DND-41 (cell line): Measurements from ENCODE around the gene NIM1K.

Source experiments
- ATAC-seq: fragments of 200-7000 bp; cut with Tn5 transposase; 3 replicates; pipeline ENCODE4 v1.9.1; 2021; ENCODE audit warnings: low read depth; ENCODE audit not compliant: insufficient read depth
- DNase-seq: peaks from one replicate; pipeline ENCODE4 v3.0.0-alpha.2; 2020
- H2AFZ ChIP-seq: 2 replicates; pipeline ENCODE4 v1.6.0; 2012; ENCODE audit warnings: low read depth, low read length
- H3K27ac ChIP-seq: 2 replicates; pipeline ENCODE4 v1.5.1; 2012; ENCODE audit warnings: low read length, inconsistent platforms
- H3K27me3 ChIP-seq: fragments of 200-600 bp; sonication (generic); 2 replicates; pipeline ENCODE4 v1.6.0; 2012; ENCODE audit warnings: low read length, mild to moderate bottlenecking, inconsistent platforms; ENCODE audit not compliant: insufficient read depth, poor library complexity
- H3K36me3 ChIP-seq: 2 replicates; pipeline ENCODE4 v1.5.1; 2012; ENCODE audit warnings: low read length, inconsistent platforms; ENCODE audit not compliant: insufficient read depth
- H3K4me1 ChIP-seq: 2 replicates; pipeline ENCODE4 v1.5.1; 2012; ENCODE audit warnings: mild to moderate bottlenecking, low read length; ENCODE audit not compliant: insufficient read depth
- H3K4me2 ChIP-seq: 2 replicates; pipeline ENCODE4 v1.6.0; 2012; ENCODE audit warnings: mild to moderate bottlenecking, moderate library complexity, low read length, inconsistent platforms; ENCODE audit not compliant: insufficient read depth
- H3K4me3 ChIP-seq, 2 experiments: fragments of 200-600 bp in 1 of 2; shearing (Covaris generic) in 1 of 2; 2 replicates each; pipeline ENCODE4 v1.5.1; 2012 to 2016; ENCODE audit warnings: inconsistent platforms in 2 of 2, low read length in 2 of 2, mild to moderate bottlenecking in 2 of 2, low read depth in 1 of 2, moderate library complexity in 1 of 2
- H3K79me2 ChIP-seq: 2 replicates; pipeline ENCODE4 v1.6.0; 2012; ENCODE audit warnings: low read length, inconsistent platforms; ENCODE audit not compliant: insufficient read depth
- H3K9ac ChIP-seq: 2 replicates; pipeline ENCODE4 v1.6.0; 2012; ENCODE audit warnings: low read depth, mild to moderate bottlenecking, inconsistent platforms, low read length, moderate library complexity
- H3K9me3 ChIP-seq: 2 replicates; pipeline ENCODE4 v1.5.1; 2012; ENCODE audit warnings: low read length, moderate library complexity, mild to moderate bottlenecking, inconsistent platforms; ENCODE audit not compliant: insufficient read depth, severe bottlenecking
- H4K20me1 ChIP-seq: 2 replicates; pipeline ENCODE4 v1.6.0; 2012; ENCODE audit warnings: low read length; ENCODE audit not compliant: insufficient read depth
- CTCF ChIP-seq: IDR thresholded peaks from 2 replicates; pipeline ENCODE4 v1.5.1; 2012; ENCODE audit warnings: borderline replicate concordance, low read length, moderate library complexity, mild to moderate bottlenecking; ENCODE audit not compliant: poor library complexity, severe bottlenecking; ENCODE audit errors: extremely low read depth
- EZH2 ChIP-seq: IDR thresholded peaks from 3 replicates; pipeline ENCODE4 v1.6.1; 2012; ENCODE audit warnings: borderline replicate concordance, low read depth, mild to moderate bottlenecking, moderate library complexity, low read length, inconsistent platforms; ENCODE audit not compliant: severe bottlenecking

Gene NIM1K

GRCh38 chr5:43244823-43245565, 53.0 kb downstream of the NIM1K start:
- no peaks in the 10 kb centered on the region for H4K20me1 ChIP-seq
- no peak for ATAC-seq
- no peak overlapping the region for H3K4me2 ChIP-seq
- no peak overlapping the region for H2AFZ ChIP-seq
- H3K27me3 ChIP-seq, result peaks cover 10% of the 10 kb centered on the region
- H3K36me3 ChIP-seq, result no peaks in the 10 kb centered on the region
- DNase-seq, result no peak
- H3K4me3 ChIP-seq, result no peak overlapping the region
- H3K79me2 ChIP-seq, result no peaks in the 10 kb centered on the region
- H3K27ac ChIP-seq, result no peak overlapping the region
- no peaks in the 10 kb centered on the region for H3K4me1 ChIP-seq
- TF ChIP-seq EZH2 (no peak), CTCF (no peak)
- H3K9me3 ChIP-seq, result no peaks in the 10 kb centered on the region
- H3K9ac ChIP-seq, result no peak overlapping the region

- Histone ChIP-seq H4K20me1 (no peaks in the 10 kb centered on the region), H3K4me2 (no peak overlapping the region), H3K79me2 (no peaks in the 10 kb centered on the region), H3K9me3 (no peaks in the 10 kb centered on the region), H3K27ac (no peak overlapping the region), H3K27me3 (peaks cover 10% of the 10 kb centered on the region), H3K9ac (no peak overlapping the region), H3K4me1 (no peaks in the 10 kb centered on the region), H3K4me3 (no peak overlapping the region), H3K36me3 (no peaks in the 10 kb centered on the region), H2AFZ (no peak overlapping the region)
- DNase-seq (no peak), ATAC-seq (no peak)
- TF ChIP-seq EZH2, result no peak
Measured at GRCh38 chr5:43245724-43246385, 53.8 kb downstream of the NIM1K start.

- Histone ChIP-seq H3K27me3 (peaks cover 4% of the 10 kb centered on the region), H3K79me2 (no peaks in the 10 kb centered on the region), H2AFZ (no peak overlapping the region), H3K4me2 (no peak overlapping the region), H3K9me3 (no peaks in the 10 kb centered on the region), H3K36me3 (no peaks in the 10 kb centered on the region), H3K9ac (no peak overlapping the region), H3K4me1 (no peaks in the 10 kb centered on the region), H4K20me1 (no peaks in the 10 kb centered on the region), H3K4me3 (no peak overlapping the region), H3K27ac (no peak overlapping the region)
- ATAC-seq, result no peak
- TF ChIP-seq EZH2, result no peak
- no peak for TF ChIP-seq CTCF
- no peak for DNase-seq
Measured at GRCh38 chr5:43251754-43252153, 59.7 kb downstream of the NIM1K start.

GRCh38 chr5:43255704-43256103, 63.7 kb downstream of the NIM1K start:
- Histone ChIP-seq H3K9ac (no peak overlapping the region), H3K79me2 (no peaks in the 10 kb centered on the region), H2AFZ (no peak overlapping the region), H3K4me2 (no peak overlapping the region), H3K36me3 (no peaks in the 10 kb centered on the region), H3K27ac (no peak overlapping the region), H3K4me3 (no peak overlapping the region), H3K9me3 (no peaks in the 10 kb centered on the region), H3K27me3 (peaks cover 4% of the 10 kb centered on the region), H4K20me1 (no peaks in the 10 kb centered on the region), H3K4me1 (no peaks in the 10 kb centered on the region)
- ATAC-seq (no peak), DNase-seq (no peak)
- TF ChIP-seq EZH2 (no peak), CTCF (no peak)
